GM23338 (cell line): ENCODE data around the gene HOXA1. TPM values are rescaled to one million over a fixed set of nuclear protein-coding genes. Genes with fewer than 3 reads are reported as not detected.

Experiments used
- ATAC-seq: fragments of 200-7000 bp; cut with Tn5 transposase; 3 replicates; pipeline ENCODE4 v1.9.1; 2020
- DNase-seq: peaks from one replicate; pipeline ENCODE4 v3.0.0-alpha.2; 2015; ENCODE audit warnings: low spot score
- H2AFZ ChIP-seq: fragments of 200-600 bp; sonication (generic); 2 replicates; pipeline ENCODE4 v1.8.0; 2016; ENCODE audit warnings: antibody characterized with exemption, mild to moderate bottlenecking, moderate library complexity
- H3F3A ChIP-seq: fragments of 200-600 bp; sonication (generic); replicated peaks from 2 replicates; pipeline ENCODE4 v1.8.0; 2017; ENCODE audit warnings: antibody characterized with exemption, mixed run types, low read depth
- H3K27ac ChIP-seq: fragments of 200-600 bp; sonication (generic); 2 replicates; pipeline ENCODE4 v1.6.1; 2016; ENCODE audit warnings: low read depth
- H3K27me3 ChIP-seq: fragments of 200-600 bp; sonication (generic); 2 replicates; pipeline ENCODE4 v1.8.0; 2016; ENCODE audit warnings: mild to moderate bottlenecking, mixed run types, moderate library complexity; ENCODE audit not compliant: insufficient read depth
- H3K36me3 ChIP-seq: fragments of 200-600 bp; sonication (generic); 2 replicates; pipeline ENCODE4 v1.8.0; 2016; ENCODE audit warnings: mild to moderate bottlenecking; ENCODE audit not compliant: insufficient read depth
- H3K4me1 ChIP-seq: fragments of 200-600 bp; sonication (generic); 2 replicates; pipeline ENCODE4 v1.8.0; 2016; ENCODE audit warnings: mild to moderate bottlenecking, moderate library complexity; ENCODE audit not compliant: insufficient read depth
- H3K4me2 ChIP-seq: fragments of 200-600 bp; sonication (generic); 2 replicates; pipeline ENCODE4 v1.7.1; 2017; ENCODE audit warnings: mixed run types
- H3K4me3 ChIP-seq: fragments of 200-600 bp; sonication (generic); 2 replicates; pipeline ENCODE4 v1.6.1; 2016; ENCODE audit warnings: mixed run types
- H3K79me2 ChIP-seq: fragments of 200-600 bp; sonication (generic); replicated peaks from 2 replicates; pipeline ENCODE4 v1.8.0; 2017; ENCODE audit warnings: mild to moderate bottlenecking; ENCODE audit not compliant: insufficient read depth
- H3K9me2 ChIP-seq: fragments of 200-600 bp; sonication (generic); 2 replicates; pipeline ENCODE4 v1.8.0; 2017; ENCODE audit not compliant: insufficient read depth
- H4K20me1 ChIP-seq: fragments of 200-600 bp; sonication (generic); replicated peaks from 2 replicates; pipeline ENCODE4 v1.8.0; 2017; ENCODE audit warnings: mild to moderate bottlenecking; ENCODE audit not compliant: insufficient read depth
- H3K27ac Mint-ChIP-seq: 2 replicates; pipeline ENCODE4 v1.8.0; 2020; ENCODE audit warnings: inconsistent platforms, mild to moderate bottlenecking, moderate library complexity, mixed read lengths
- H3K27me3 Mint-ChIP-seq: 3 replicates; pipeline ENCODE4 v1.8.0; 2022; ENCODE audit warnings: low read depth, mild to moderate bottlenecking, moderate library complexity, mixed read lengths, inconsistent platforms; ENCODE audit not compliant: insufficient read depth, poor library complexity
- H3K36me3 Mint-ChIP-seq: 3 replicates; pipeline ENCODE4 v1.8.0; 2021; ENCODE audit warnings: low read depth, mild to moderate bottlenecking, inconsistent platforms, moderate library complexity, mixed read lengths
- H3K4me1 Mint-ChIP-seq: 3 replicates; pipeline ENCODE4 v1.8.0; 2020; ENCODE audit warnings: mild to moderate bottlenecking, inconsistent platforms, mixed read lengths
- H3K4me3 Mint-ChIP-seq: 3 replicates; pipeline ENCODE4 v1.8.0; 2021; ENCODE audit warnings: moderate library complexity, mild to moderate bottlenecking, inconsistent platforms, mixed read lengths
- H3K9me3 Mint-ChIP-seq: 3 replicates; pipeline ENCODE4 v1.8.0; 2020; ENCODE audit warnings: moderate library complexity, mild to moderate bottlenecking, inconsistent platforms, mixed read lengths
- CREB1 ChIP-seq: fragments of 250-450 bp; sonication (Bioruptor Pico); IDR thresholded peaks from 2 replicates; pipeline ENCODE4 v1.5.0; 2020; ENCODE audit warnings: low read depth, mild to moderate bottlenecking, moderate library complexity
- EZH2 ChIP-seq: fragments of 200-600 bp; sonication (generic); IDR thresholded peaks from one replicate; pipeline ENCODE4 v1.8.0; 2017; ENCODE audit warnings: antibody characterized with exemption, mild to moderate bottlenecking, low read depth; ENCODE audit not compliant: unreplicated experiment
- NANOG ChIP-seq: IDR thresholded peaks from 2 replicates; pipeline ENCODE4 v1.6.1; 2016; ENCODE audit warnings: antibody characterized with exemption, borderline replicate concordance
- STAT1 ChIP-seq: IDR thresholded peaks from one replicate; pipeline ENCODE4 v1.6.1; 2016; ENCODE audit warnings: antibody characterized with exemption; ENCODE audit not compliant: unreplicated experiment
- ZNF114 ChIP-seq: fragments of 250-450 bp; sonication (Bioruptor Pico); IDR thresholded peaks from 2 replicates; pipeline ENCODE4 v1.5.0; 2020; ENCODE audit warnings: mild to moderate bottlenecking, moderate library complexity
- ZNF331 ChIP-seq: fragments of 250-450 bp; sonication (Bioruptor Pico); IDR thresholded peaks from 2 replicates; pipeline ENCODE4 v1.5.0; 2020; ENCODE audit warnings: low read depth, mild to moderate bottlenecking, moderate library complexity
- polyA plus RNA-seq: library from polyadenylated mRNA; unstranded; fragments of >200 nt; fragmentation: Nextera tagmentation; extraction: Ambion mirVana; gene quantifications from 2 replicates; pipeline ENCODE4 v1.2.1, GENCODE V29; 2016
- total RNA-seq: library from RNA; depleted of rRNA; stranded (reverse); fragments of >200 nt; shearing (Covaris generic); gene quantifications from 2 replicates; pipeline ENCODE4 v1.2.3, GENCODE V29; 2014
- TF ChIP-seq, protein P1 (sequence below), 2 experiments: fragments of 200-600 bp in 1 of 2; sonication (generic) in 1 of 2; conservative IDR thresholded peaks; 2 replicates each; pipeline versions ENCODE4 v1.5.1 to v1.6.1; 2016 to 2017; ENCODE audit warnings: antibody characterized with exemption in 2 of 2, low read depth in 2 of 2, mild to moderate bottlenecking in 2 of 2, moderate library complexity in 1 of 2
- TF ChIP-seq, protein P2 (sequence below): IDR thresholded peaks from 2 replicates; pipeline ENCODE4 v1.6.1; 2016; ENCODE audit warnings: antibody characterized with exemption

Gene HOXA1
- total and polyA plus RNA-seq, 2 experiments from 2014 or later, result not detected

DNA sequence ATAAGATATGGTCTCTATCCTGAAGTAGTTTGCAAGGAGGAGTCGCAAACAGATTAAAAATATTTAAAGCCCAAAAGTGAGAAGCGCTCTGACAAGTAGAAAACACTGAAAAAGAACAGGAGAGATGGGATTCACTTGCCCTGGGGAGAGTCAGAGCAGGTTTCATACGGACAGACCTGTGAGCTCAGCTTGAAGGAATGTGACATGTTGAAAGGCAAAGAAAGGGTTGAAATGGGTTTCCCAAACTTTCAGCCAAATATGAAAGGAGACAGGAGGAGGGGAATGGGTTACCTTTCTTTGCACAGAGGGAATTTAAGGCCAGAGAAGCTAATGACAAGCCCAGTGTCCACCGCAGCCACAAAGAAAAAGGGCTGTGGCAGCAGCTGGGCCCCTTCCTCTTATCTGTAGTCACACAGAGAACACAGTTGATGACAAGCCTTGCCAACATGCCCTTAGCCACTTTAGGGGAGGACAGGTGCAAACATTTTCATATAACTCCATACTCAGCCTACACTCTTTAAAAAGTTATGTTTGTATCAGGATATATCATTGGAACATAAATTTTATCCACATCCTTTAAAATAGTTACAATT is 14.9 kb downstream of the HOXA1 start:
- Mint-ChIP-seq H3K27ac (no peak overlapping the region), H3K4me1 (peaks cover 4% of the 10 kb centered on the region; the same call in 1 of the 3 replicates), H3K27me3 (peaks cover 8% of the 10 kb centered on the region), H3K36me3 (no peaks in the 10 kb centered on the region), H3K4me3 (no peak overlapping the region), H3K9me3 (no peaks in the 10 kb centered on the region; the same call in 2 of the 3 replicates)
- no peak overlapping the region for H3K4me2 ChIP-seq
- peaks cover 32% of the 10 kb centered on the region for H3K27me3 ChIP-seq
- no peaks in the 10 kb centered on the region for H3K9me2 ChIP-seq
- H3F3A ChIP-seq, result no peaks in the 10 kb centered on the region
- peak; percentile 46 for DNase-seq
- no peaks in the 10 kb centered on the region; the same call in 1 of the 2 replicates for H4K20me1 ChIP-seq
- ATAC-seq, result peak; percentile 84
- no peak overlapping the region for H3K27ac ChIP-seq
- TF ChIP-seq EZH2, result no peak
- no peak for TF ChIP-seq STAT1
- no peak for TF ChIP-seq ZNF114
- H3K79me2 ChIP-seq, result no peaks in the 10 kb centered on the region
- H3K36me3 ChIP-seq, result no peaks in the 10 kb centered on the region
- H3K4me3 ChIP-seq, result no peak overlapping the region
- H3K4me1 ChIP-seq, result 0 out of 2 replicates have a peak, but pooled peaks cover 3% of the 10 kb centered on the region
- H2AFZ ChIP-seq, result no peak overlapping the region; the same call in 1 of the 2 replicates

DNA sequence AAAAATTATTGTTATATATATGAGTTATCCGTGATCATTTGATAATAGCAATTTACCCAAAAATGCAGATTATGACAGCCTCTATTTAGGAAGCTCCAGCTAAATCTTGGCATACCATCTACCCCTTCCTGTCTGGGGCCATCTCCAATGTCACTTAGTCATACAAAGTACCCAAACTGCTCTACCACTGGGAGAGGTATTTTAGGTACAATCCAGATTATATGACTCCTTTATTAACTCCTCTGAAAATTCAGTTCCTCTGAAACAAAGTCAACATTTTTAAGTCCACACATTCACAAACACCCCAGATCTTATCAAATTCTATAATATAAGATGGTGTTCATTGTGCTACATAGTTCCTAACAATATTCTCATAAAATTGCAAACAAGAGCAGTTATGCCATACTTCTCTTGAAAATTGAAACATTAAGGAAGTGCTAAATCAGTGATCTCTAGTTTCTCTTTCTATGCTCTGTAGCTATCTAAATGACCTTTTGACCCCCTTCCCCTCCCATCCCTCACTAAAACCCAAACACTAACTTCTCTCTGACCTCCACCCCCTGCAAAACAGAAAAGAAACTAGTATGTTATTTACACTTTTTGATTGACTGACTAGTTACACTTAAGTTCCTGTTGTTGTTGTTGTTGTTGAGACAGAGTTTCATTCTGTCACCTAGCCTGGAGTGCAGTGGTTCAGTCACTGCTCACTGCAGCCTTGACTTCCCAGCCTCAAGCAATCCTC is 16.4 kb downstream of the HOXA1 start:
- H3K4me1 ChIP-seq, result 0 out of 2 replicates have a peak, but pooled peaks cover 3% of the 10 kb centered on the region
- no peaks in the 10 kb centered on the region for H3F3A ChIP-seq
- peaks cover 4% of the 10 kb centered on the region for H3K27me3 Mint-ChIP-seq
- H3K36me3 ChIP-seq, result no peaks in the 10 kb centered on the region
- no peak overlapping the region for H3K4me3 Mint-ChIP-seq
- ATAC-seq, result no peak
- no peaks in the 10 kb centered on the region for H3K79me2 ChIP-seq
- no peaks in the 10 kb centered on the region; the same call in 2 of the 3 replicates for H3K9me3 Mint-ChIP-seq
- H2AFZ ChIP-seq, result no peak overlapping the region
- TF ChIP-seq CREB1 (CRISPR knock-in tag), result no peak
- TF ChIP-seq, protein P1, sequence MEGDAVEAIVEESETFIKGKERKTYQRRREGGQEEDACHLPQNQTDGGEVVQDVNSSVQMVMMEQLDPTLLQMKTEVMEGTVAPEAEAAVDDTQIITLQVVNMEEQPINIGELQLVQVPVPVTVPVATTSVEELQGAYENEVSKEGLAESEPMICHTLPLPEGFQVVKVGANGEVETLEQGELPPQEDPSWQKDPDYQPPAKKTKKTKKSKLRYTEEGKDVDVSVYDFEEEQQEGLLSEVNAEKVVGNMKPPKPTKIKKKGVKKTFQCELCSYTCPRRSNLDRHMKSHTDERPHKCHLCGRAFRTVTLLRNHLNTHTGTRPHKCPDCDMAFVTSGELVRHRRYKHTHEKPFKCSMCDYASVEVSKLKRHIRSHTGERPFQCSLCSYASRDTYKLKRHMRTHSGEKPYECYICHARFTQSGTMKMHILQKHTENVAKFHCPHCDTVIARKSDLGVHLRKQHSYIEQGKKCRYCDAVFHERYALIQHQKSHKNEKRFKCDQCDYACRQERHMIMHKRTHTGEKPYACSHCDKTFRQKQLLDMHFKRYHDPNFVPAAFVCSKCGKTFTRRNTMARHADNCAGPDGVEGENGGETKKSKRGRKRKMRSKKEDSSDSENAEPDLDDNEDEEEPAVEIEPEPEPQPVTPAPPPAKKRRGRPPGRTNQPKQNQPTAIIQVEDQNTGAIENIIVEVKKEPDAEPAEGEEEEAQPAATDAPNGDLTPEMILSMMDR (conservative IDR thresholded peaks at IDR 0.05; ENCODE audit: low read depth in 2 of 2), result no peak
- no peak overlapping the region for H3K27ac ChIP-seq
- H3K27ac Mint-ChIP-seq, result no peak overlapping the region
- peaks cover 4% of the 10 kb centered on the region; the same call in 1 of the 3 replicates for H3K4me1 Mint-ChIP-seq
- no peak for DNase-seq
- H3K27me3 ChIP-seq, result peaks cover 17% of the 10 kb centered on the region
- H3K9me2 ChIP-seq, result no peaks in the 10 kb centered on the region
- no peaks in the 10 kb centered on the region for H3K36me3 Mint-ChIP-seq
- H3K4me2 ChIP-seq, result no peak overlapping the region
- H3K4me3 ChIP-seq, result no peak overlapping the region
- no peaks in the 10 kb centered on the region; the same call in 1 of the 2 replicates for H4K20me1 ChIP-seq

DNA sequence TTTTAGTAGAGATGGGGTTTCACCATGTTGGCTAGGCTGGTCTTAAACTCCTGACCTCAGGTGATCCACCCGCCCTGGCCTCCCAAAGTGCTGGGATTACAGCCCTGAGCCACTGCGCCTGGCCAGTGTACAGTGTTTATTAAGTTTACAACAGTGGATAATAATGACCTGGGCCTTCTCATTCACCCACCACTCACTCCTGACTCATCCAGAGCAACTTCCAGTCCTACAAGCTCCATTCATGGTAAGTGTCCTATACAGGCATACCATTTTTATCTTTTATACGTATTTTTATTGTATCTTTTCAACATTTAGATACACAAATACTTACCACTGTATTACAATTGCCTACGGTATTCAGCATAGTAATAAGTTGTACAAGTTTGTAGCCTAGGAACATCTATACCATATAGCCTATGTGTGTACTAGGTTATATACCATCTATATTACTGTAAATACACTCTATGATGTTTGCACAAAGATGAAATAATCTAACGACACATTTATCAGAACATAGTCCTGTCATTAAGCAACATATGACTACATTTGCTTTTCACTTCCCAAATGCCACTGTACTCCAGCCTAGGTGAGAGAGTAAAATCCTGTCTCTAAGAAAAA is 17.1 kb downstream of the HOXA1 start:
- Histone ChIP-seq H2AFZ (no peak overlapping the region), H3K4me1 (0 out of 2 replicates have a peak, but pooled peaks cover 3% of the 10 kb centered on the region), H3K27me3 (peaks cover 10% of the 10 kb centered on the region), H3K36me3 (no peaks in the 10 kb centered on the region), H3K4me3 (no peak overlapping the region), H3K9me2 (no peaks in the 10 kb centered on the region), H4K20me1 (no peaks in the 10 kb centered on the region; the same call in 1 of the 2 replicates), H3K27ac (no peak overlapping the region), H3K79me2 (no peaks in the 10 kb centered on the region), H3F3A (no peaks in the 10 kb centered on the region), H3K4me2 (no peak overlapping the region)
- Mint-ChIP-seq H3K27me3 (peaks cover 4% of the 10 kb centered on the region), H3K4me1 (peaks cover 4% of the 10 kb centered on the region; the same call in 1 of the 3 replicates), H3K9me3 (no peaks in the 10 kb centered on the region; the same call in 2 of the 3 replicates), H3K4me3 (no peak overlapping the region), H3K36me3 (no peaks in the 10 kb centered on the region), H3K27ac (no peak overlapping the region)
- ATAC-seq (no peak), DNase-seq (no peak)
- TF ChIP-seq, protein P2, sequence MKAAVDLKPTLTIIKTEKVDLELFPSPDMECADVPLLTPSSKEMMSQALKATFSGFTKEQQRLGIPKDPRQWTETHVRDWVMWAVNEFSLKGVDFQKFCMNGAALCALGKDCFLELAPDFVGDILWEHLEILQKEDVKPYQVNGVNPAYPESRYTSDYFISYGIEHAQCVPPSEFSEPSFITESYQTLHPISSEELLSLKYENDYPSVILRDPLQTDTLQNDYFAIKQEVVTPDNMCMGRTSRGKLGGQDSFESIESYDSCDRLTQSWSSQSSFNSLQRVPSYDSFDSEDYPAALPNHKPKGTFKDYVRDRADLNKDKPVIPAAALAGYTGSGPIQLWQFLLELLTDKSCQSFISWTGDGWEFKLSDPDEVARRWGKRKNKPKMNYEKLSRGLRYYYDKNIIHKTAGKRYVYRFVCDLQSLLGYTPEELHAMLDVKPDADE, result no peak
- no peak for TF ChIP-seq EZH2
- no peak for TF ChIP-seq ZNF331 (CRISPR knock-in tag)
- no peak for TF ChIP-seq STAT1
- TF ChIP-seq NANOG, result no peak
